Measurements from ENCODE around the gene TMX4. TPM values are rescaled to one million over a fixed set of nuclear protein-coding genes. Genes with fewer than 3 reads are reported as not detected.

The TMX4 gene
- total and polyA plus RNA-seq, 2 of the 8 experiments (the other 6 are each of a cell fraction or from before 2014, with no cell fraction given): 2.1 to 7.8 TPM

DNA sequence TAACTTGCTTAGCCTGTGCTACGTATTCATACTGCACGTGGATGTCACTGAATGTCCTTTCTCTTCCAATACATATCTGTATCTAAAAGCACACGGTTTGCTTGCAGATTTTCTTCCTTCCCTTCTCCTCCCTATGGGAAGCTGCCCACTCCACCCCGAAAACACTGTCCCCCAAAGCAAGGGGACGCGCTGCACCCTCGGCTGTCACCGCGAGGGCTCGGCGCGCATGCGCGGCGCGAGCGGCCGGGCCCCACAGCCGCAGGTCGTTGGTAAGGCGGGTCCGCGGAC lies 659 bp downstream of the TMX4 start:
- peak overlapping the region; percentile 93 for H2AFZ ChIP-seq (ENCODE audit: low read length)
- H2BK120ac ChIP-seq (replicated peaks; ENCODE audit: low read depth, low read length): no peak overlapping the region
- CTCF ChIA-PET (ENCODE audit: partially characterized antibody): no interaction called here
- peak overlapping the region; percentile 51 to 91 (median 79) for H3K4me3 ChIP-seq (ENCODE audit: extremely low read depth in 1 of 4, insufficient read depth in 2 of 4, low read depth in 3 of 4, low read length in 4 of 4)
- H3K4me2 ChIP-seq (ENCODE audit: insufficient read depth in 1 of 2, low read depth in 2 of 2, low read length in 2 of 2): peak overlapping the region; percentile 87 to 94
- H3K79me2 ChIP-seq (ENCODE audit: control insufficient read depth in 1 of 2, insufficient read depth in 2 of 2, low read length in 2 of 2): no peaks in the 10 kb centered on the region
- H3K23me2 ChIP-seq (ENCODE audit: low read depth, low read length): peaks cover 3% of the 10 kb centered on the region; the same call in 1 of the 2 replicates
- H3K4ac ChIP-seq (replicated peaks; ENCODE audit: insufficient read length, low read depth, low read length): no peak overlapping the region
- H2BK5ac ChIP-seq (ENCODE audit: low read depth, low read length): no peak overlapping the region
- 1% methylated on average over 23 of the region's 23 CpGs; no CpG with 5 or more reads in 1 of the 2 experiments for WGBS, 2 experiments (ENCODE audit: extremely low coverage in 1 of 2, insufficient coverage in 1 of 2, insufficient read length in 1 of 2, insufficient replicate concordance in 2 of 2, low coverage in 1 of 2, low lambda C conversion rate in 2 of 2, missing lambda C conversion rate in 1 of 2)
- no peaks in the 10 kb centered on the region for H3K27me3 ChIP-seq (replicated peaks in 1 of 4; ENCODE audit: control insufficient read depth in 3 of 4, extremely low read depth in 1 of 4, insufficient read depth in 3 of 4, low read length in 3 of 4)
- H4K91ac ChIP-seq (replicated peaks; ENCODE audit: insufficient read length, low read length): no peak overlapping the region
- no peak overlapping the region for H3K18ac ChIP-seq (ENCODE audit: extremely low read depth, low read length)
- H2BK12ac ChIP-seq (ENCODE audit: low read depth, low read length): no peak overlapping the region
- DNase-seq (ENCODE audit: low read depth in 1 of 2, low spot score in 2 of 2) (no peak), FAIRE-seq (no peak)
- H3K79me1 ChIP-seq (ENCODE audit: low read depth, low read length): no peaks in the 10 kb centered on the region
- H3K36me3 ChIP-seq (ENCODE audit: control insufficient read depth in 2 of 4, insufficient read depth in 4 of 4, low read length in 3 of 4): no peaks in the 10 kb centered on the region
- no peak overlapping the region for H4K5ac ChIP-seq (ENCODE audit: insufficient read length, low read depth, low read length)
- H2BK20ac ChIP-seq (ENCODE audit: low read length): no peak overlapping the region
- no peak overlapping the region for H2BK15ac ChIP-seq (ENCODE audit: low read length)
- no peaks in the 10 kb centered on the region for H4K20me1 ChIP-seq (replicated peaks in 1 of 2; ENCODE audit: control insufficient read depth in 1 of 2, insufficient read depth in 2 of 2, low read length in 2 of 2)
- H2AK5ac ChIP-seq (ENCODE audit: low read depth, low read length): no peak overlapping the region
- POLR2A ChIA-PET (ENCODE audit: partially characterized antibody): interaction anchor here (1.0 kb wide), 1 partner anchor 20 kb away, joined by 3 read pairs; no protein-coding TSS in a partner anchor
- H3K23ac ChIP-seq (ENCODE audit: insufficient read length): no peak overlapping the region
- H3K4me1 ChIP-seq (replicated peaks in 1 of 4; ENCODE audit: control insufficient read depth in 3 of 4, insufficient read depth in 4 of 4, low read length in 3 of 4): 0 out of 7 replicates have a peak, but pooled peaks cover 0 to 5% (median 0%) of the 10 kb centered on the region in 4 experiments
- peak overlapping the region; percentile 75; the same call in 1 of the 2 replicates for H4K8ac ChIP-seq (ENCODE audit: extremely low read depth, insufficient read depth, low read length)
- H3K27ac ChIP-seq (ENCODE audit: low read depth, low read length): no peak overlapping the region
- H3K9me3 ChIP-seq (ENCODE audit: insufficient read depth in 2 of 2, low read depth in 1 of 2, low read length in 1 of 2): no peaks in the 10 kb centered on the region
- peak overlapping the region in 3 of 4 experiments; percentile 76 to 88 (median 82); a peak in 5 of 7 replicates for H3K9ac ChIP-seq (replicated peaks in 1 of 4; ENCODE audit: extremely low read depth in 1 of 4, low read depth in 3 of 4, low read length in 3 of 4)
- no peak overlapping the region for H3K56ac ChIP-seq (replicated peaks; ENCODE audit: insufficient read length, low read depth, low read length)
- H3K14ac ChIP-seq (ENCODE audit: insufficient read length): no peak overlapping the region
- TF ChIP-seq NRF1 (IDR thresholded peaks at IDR 0.05; ENCODE audit: low read depth, low read length) (peak; percentile 85), KDM4A (IDR thresholded peaks at IDR 0.05; ENCODE audit: low read depth, low read length, severe bottlenecking) (no peak), KDM1A (IDR thresholded peaks at IDR 0.05; ENCODE audit: borderline replicate concordance, low read length) (no peak), EZH2 (IDR thresholded peaks at IDR 0.05; ENCODE audit: low read depth, low read length, severe bottlenecking) (no peak), TAF7 (optimal IDR thresholded peaks at IDR 0.05; ENCODE audit: borderline replicate concordance, low read depth, low read length) (no peak), CTCF (IDR thresholded peaks at IDR 0.05; ENCODE audit: control extremely low read depth in 1 of 3, insufficient read depth in 1 of 3, low read depth in 1 of 3, low read length in 3 of 3) (0 out of 4 replicates have a peak, but pooled peaks of 1 of the 3 experiments have one; percentile 7), POU5F1 (IDR thresholded peaks at IDR 0.05; ENCODE audit: low read depth, low read length) (no peak), ASH2L (IDR thresholded peaks at IDR 0.05; ENCODE audit: low read length) (no peak), SP2 (IDR thresholded peaks at IDR 0.05; ENCODE audit: low read length) (no peak)
- TF ChIP-seq, protein P1, sequence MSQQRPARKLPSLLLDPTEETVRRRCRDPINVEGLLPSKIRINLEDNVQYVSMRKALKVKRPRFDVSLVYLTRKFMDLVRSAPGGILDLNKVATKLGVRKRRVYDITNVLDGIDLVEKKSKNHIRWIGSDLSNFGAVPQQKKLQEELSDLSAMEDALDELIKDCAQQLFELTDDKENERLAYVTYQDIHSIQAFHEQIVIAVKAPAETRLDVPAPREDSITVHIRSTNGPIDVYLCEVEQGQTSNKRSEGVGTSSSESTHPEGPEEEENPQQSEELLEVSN (IDR thresholded peaks at IDR 0.05): peak; percentile 40; the same call in 1 of the 2 replicates

Data from H1 (cell line).